Forelimb muscle (tissue), 1 donor: ENCODE measurements around the gene HSPB7. TPM values are rescaled to one million over a fixed set of nuclear protein-coding genes. Genes with fewer than 3 reads are reported as not detected.
A peak's percentile ranks its signal among the peaks of the same experiment; 100 is the strongest.
"Not testable (repeated sequence)": the region's sequence is repeated elsewhere in the genome, so short reads cannot be mapped to it uniquely, and the experiment has no call there.

ENCODE experiments used
- DNase-seq: peaks from one replicate; pipeline ENCODE4 v3.0.0-alpha.2; 2013; ENCODE audit warnings: low read depth
- polyA plus RNA-seq: library from polyadenylated mRNA; unstranded; fragments of 120-200 nt; gene quantifications from one replicate; pipeline ENCODE4 v1.2.1, GENCODE V29; 2013; ENCODE audit not compliant: insufficient read length

HSPB7 gene
- 159 TPM for polyA plus RNA-seq

- peak; percentile 64 for DNase-seq
Observed at GRCh38 chr1:16017461-16018303, at the start of gene HSPB7. Gene HSPB7, minus strand, starts transcription at chr1:16018043. Its CDS starts 80 bp downstream, at chr1:16017963.

DNA sequence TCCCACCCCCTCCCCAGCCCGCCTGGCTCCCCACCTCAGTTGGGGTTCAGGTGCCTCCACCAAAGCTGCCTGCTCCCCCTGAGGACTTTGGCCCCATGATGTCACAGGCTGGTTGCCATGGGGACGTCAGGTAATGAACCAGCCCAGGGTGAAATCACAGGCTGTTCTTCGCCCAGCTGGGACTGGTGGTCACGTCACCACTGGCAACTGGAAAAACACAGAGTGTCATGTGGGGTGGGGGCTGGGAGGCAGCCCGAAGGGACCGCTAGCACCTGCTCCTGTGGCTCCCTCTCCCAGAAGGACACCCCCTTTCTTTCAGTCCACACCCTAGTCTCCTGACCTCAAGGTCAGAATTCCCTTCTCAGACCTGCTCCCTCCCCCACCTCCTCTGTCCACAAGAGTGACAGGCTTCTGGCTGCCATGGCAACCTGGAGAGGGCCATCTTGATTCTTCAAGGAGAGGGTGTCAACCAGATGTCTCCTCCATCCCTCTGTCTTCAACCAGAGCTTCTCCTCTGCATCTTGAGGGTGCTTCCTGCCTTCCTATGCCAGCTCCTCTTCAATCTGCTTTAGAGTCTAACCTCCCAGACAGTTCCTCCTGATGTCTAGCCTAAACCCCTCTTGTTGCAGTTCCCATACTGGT is 49.4 kb upstream of the HSPB7 start:
- DNase-seq: no peak

DNA sequence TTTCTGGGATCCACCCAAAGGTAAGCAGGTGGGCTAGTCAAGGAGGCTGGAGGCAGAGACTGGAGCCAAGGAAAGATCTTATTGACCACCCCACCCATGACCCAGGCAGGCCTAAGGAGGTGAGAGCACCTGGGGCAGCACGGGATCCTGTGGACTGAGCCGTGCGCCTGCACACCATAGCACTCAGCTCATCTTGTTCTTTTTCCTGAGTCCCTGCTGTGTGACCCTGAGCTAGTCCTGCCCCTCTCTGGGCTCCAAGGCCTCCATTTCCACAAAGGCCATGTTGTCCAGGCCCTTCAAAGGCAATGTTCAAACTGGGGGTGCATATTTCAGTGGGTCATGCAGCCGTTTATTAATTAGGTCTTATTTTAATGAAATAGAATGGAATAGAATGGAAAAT is 48.4 kb upstream of the HSPB7 start:
- DNase-seq: no peak

DNA sequence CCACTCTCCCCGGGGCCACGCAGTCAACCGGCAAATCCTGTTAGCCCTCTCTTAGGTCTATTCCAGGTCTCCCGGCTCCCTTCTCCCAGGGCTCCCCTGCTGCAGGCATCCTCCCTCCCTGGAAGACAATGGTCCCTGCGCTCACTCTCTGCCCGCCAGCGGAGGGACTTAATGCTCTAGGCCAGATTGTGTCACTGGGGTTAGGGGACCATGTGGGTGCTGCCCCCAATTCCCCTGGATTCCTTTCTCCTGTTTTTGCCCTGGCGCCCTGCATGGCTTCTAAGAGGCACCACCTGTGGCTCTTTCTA is 47.4 kb upstream of the HSPB7 start:
- DNase-seq: no peak

- DNase-seq: no peak
Observed at GRCh38 chr1:16064536-16065268, 46.9 kb upstream of the HSPB7 start.

GRCh38 chr1:16063921-16064320 is 46.1 kb upstream of the HSPB7 start:
- DNase-seq: no peak

GRCh38 chr1:16063226-16063829 is 45.5 kb upstream of the HSPB7 start:
- DNase-seq: no peak

- DNase-seq: not testable (repeated sequence)
Observed at GRCh38 chr1:16062687-16063075, 44.8 kb upstream of the HSPB7 start.

GRCh38 chr1:16061989-16062686 is 44.3 kb upstream of the HSPB7 start:
- DNase-seq: not testable (repeated sequence)

- DNase-seq: no peak
Observed at GRCh38 chr1:16061266-16061665, 43.4 kb upstream of the HSPB7 start.

GRCh38 chr1:16058394-16059120 is 40.7 kb upstream of the HSPB7 start:
- DNase-seq: not testable (repeated sequence)

GRCh38 chr1:16057314-16057915 is 39.6 kb upstream of the HSPB7 start:
- DNase-seq: not testable (repeated sequence)

DNA sequence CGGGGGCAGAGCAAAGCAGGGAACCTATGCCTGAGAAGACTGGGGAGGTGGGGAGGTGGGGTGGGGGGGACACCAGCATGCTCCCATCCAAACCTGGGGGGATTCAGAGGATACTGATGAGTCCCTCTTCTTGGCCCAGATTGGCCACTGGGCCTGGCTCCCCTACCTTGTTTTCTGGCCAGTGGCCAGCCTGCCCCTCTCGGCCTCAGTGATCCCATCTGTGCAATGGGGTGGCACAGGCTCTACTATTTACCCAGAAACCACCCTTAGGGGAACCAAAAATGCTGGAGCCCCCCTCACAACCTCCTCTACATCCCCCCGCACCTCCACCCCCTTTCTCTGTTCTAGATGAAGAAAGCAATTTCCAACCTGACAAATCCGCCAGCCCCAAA is 38.7 kb upstream of the HSPB7 start:
- DNase-seq: not testable (repeated sequence)

DNA sequence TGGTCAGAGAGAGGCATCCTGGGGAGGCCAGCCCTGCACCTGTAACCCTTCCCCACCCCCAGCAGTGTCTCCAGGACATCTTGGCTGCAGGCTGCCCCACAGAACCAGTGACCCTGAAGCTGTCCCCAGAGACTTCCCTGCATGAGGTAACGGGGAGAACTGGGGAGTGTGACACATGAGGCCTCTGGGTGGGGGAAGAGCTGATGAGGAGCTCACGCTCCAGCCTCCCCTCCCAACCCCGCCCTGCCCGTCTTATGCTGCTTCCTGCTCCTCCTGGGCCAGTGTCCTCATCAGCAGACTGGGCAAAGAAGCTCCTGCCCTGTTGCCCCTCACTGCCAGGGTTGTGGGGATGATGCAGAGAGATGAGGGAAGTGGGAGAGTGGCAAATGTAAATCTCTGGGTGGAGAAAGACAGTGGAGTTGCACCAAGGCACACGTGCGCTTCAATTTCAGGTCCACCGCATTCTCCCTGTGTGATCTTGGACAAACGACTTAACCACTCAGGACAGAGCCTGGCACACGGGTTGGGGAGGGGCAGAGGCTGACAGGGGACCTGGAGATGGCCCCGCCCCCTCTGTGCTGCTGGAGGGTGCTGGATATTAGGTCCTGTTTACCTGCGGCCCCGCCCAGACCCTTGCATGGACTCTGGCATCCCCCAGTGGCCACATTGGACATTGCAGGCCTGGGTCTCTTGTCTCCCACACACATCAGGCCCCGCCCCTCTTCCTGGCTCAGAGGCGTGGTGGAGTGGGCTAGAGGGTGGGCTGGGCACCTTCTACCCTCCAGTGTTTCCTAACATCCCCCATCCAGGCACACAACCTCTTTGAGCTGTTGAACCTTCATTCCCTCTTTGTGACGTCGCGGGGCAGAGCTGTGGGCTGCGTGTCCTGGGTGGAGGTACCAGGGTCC is 38.0 kb upstream of the HSPB7 start:
- DNase-seq: no peak

DNA sequence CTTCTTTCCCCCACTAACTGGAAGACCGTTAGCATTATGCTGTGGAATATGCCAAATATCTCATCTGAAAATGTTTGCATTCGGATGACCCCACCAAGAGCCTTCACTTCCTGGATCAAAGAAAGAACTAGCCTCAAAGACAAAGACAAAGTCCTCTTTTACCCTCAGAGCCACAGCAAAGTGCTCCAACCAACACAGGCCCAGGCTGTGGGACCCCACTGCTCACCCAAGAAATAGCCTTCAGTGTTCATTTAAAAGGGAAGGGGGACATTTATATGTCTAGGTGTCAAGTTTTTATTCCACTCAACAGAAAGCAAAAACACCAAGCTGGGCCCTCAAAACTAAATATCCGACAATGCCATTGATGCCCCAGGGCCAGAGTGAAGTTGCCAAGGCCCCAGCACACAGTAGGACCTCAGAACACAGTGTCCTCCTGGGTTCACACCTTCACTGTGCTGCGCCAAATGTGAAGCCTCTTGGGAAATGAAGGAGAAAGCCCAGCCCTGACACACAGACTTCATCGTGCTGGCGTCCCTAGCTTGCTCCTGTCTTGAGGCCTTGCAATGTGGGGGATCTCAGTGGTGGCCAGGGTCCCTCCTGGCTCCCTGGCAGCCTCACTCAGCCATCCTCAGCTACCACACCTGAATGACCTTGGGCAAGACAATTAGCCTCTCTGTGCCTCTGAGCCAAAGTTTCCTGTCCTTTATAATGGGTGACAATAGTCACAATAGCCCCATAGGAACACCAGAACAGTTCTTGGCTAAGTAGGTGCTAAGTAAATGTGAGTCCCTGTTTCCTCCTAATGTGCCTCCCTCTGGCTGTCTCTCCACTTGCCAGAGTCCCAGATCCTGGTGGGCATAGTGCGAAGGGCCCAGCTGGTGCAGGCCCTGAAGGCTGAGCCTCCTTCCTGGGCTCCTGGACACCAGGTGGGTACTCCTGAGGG is 37.0 kb upstream of the HSPB7 start:
- no peak for DNase-seq

GRCh38 chr1:16053781-16054502 is 36.1 kb upstream of the HSPB7 start:
- no peak for DNase-seq

DNA sequence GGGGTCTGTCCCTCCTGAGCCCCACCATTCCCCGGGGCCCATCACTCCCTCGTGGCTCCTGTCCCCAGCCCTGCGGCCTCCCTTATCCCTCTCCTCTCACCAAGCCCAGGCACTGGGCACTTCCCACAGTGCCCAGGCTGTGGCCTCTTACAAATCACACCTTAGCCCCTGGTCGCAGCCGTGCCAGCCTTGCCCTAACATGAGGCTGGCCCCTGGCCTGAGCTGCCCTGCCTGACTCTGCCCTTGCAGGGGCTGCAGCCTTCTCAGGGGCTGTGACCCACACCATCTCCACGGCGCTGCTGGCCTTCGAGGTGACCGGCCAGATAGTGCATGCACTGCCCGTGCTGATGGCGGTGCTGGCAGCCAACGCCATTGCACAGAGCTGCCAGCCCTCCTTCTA is 34.1 kb upstream of the HSPB7 start:
- DNase-seq: not testable (repeated sequence)

DNA sequence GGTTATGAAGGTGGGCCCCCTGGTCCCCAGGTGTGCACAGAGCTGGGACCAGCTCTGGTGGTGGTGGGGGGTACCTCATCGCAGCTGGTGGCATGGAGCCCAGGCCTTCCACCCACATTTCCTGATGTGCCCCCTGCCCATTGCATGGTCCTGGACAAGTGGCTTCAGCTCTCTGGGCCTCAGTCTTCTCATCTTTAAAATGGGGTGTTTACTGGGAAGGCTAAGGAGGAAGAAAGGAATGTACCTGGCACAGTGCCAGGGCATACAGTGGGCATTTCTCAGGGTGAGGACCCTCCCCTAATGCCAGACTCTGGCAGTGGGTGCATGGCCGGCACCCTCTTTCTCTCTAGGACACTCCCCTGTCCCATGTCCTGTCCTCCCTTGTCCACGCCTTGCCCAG is 33.2 kb upstream of the HSPB7 start:
- no peak for DNase-seq
